Mesendoderm (in vitro differentiated cells): Measurements from ENCODE around the gene TNFRSF18.
A peak's percentile ranks its signal among the peaks of the same experiment; 100 is the strongest.

Experiments
- DNase-seq: peaks from one replicate; pipeline ENCODE4 v3.0.0; 2013
- H2AK5ac ChIP-seq: 2 replicates; pipeline ENCODE4 v1.6.1; 2013; ENCODE audit warnings: low read length, inconsistent platforms
- H2BK120ac ChIP-seq: 2 replicates; pipeline ENCODE4 v1.6.1; 2013; ENCODE audit warnings: low read depth, mild to moderate bottlenecking, low read length, moderate library complexity, mixed read lengths
- H2BK15ac ChIP-seq: replicated peaks from 2 replicates; pipeline ENCODE4 v1.6.1; 2013; ENCODE audit warnings: low read depth, mild to moderate bottlenecking, moderate library complexity
- H2BK5ac ChIP-seq: 2 replicates; pipeline ENCODE4 v1.6.1; 2013; ENCODE audit warnings: low read length, inconsistent platforms
- H3K18ac ChIP-seq: 2 replicates; pipeline ENCODE4 v1.6.1; 2013; ENCODE audit warnings: mild to moderate bottlenecking, low read length, mixed read lengths
- H3K23ac ChIP-seq: one replicate; pipeline ENCODE4 v1.6.1; 2013; ENCODE audit warnings: low read length
- H3K27ac ChIP-seq: 2 replicates; pipeline ENCODE4 v1.5.1; 2013; ENCODE audit warnings: low read depth, mild to moderate bottlenecking, inconsistent platforms, low read length, moderate library complexity
- H3K27me3 ChIP-seq: 2 replicates; pipeline ENCODE4 v1.6.1; 2013; ENCODE audit warnings: low read length, control low read depth, mild to moderate bottlenecking, inconsistent platforms; ENCODE audit not compliant: insufficient read depth, poor library complexity
- H3K36me3 ChIP-seq: 2 replicates; pipeline ENCODE4 v1.6.1; 2013; ENCODE audit warnings: low read length, inconsistent platforms; ENCODE audit not compliant: control insufficient read depth, insufficient read depth
- H3K4ac ChIP-seq: one replicate; pipeline ENCODE4 v1.6.1; 2013; ENCODE audit warnings: low read depth, mild to moderate bottlenecking, low read length, moderate library complexity
- H3K4me1 ChIP-seq: 2 replicates; pipeline ENCODE4 v1.6.1; 2013; ENCODE audit warnings: low read depth, low read length, inconsistent platforms; ENCODE audit not compliant: control insufficient read depth
- H3K4me2 ChIP-seq: 2 replicates; pipeline ENCODE4 v1.6.1; 2013; ENCODE audit warnings: low read length
- H3K4me3 ChIP-seq: 2 replicates; pipeline ENCODE4 v1.5.1; 2013; ENCODE audit warnings: mild to moderate bottlenecking, low read length
- H3K56ac ChIP-seq: one replicate; pipeline ENCODE4 v1.6.1; 2013; ENCODE audit warnings: low read length
- H3K79me1 ChIP-seq: 2 replicates; pipeline ENCODE4 v1.6.1; 2013; ENCODE audit warnings: low read length, inconsistent platforms
- H3K79me2 ChIP-seq: 2 replicates; pipeline ENCODE4 v1.6.1; 2013; ENCODE audit warnings: mild to moderate bottlenecking, low read length; ENCODE audit not compliant: control insufficient read depth, insufficient read depth
- H3K9ac ChIP-seq: 2 replicates; pipeline ENCODE4 v1.6.1; 2013; ENCODE audit warnings: low read length, inconsistent platforms
- H4K5ac ChIP-seq: one replicate; pipeline ENCODE4 v1.6.1; 2013; ENCODE audit warnings: low read length
- H4K8ac ChIP-seq: one replicate; pipeline ENCODE4 v1.6.1; 2013; ENCODE audit warnings: low read depth, mild to moderate bottlenecking, control low read depth, low read length, moderate library complexity
- WGBS: extraction: QIAGEN DNeasy Blood & Tissue Kit; methylation state at CpG from one replicate; pipeline ENCODE4 v1.1.7; 2013; ENCODE audit warnings: low lambda C conversion rate, missing lambda C conversion rate; ENCODE audit not compliant: insufficient coverage; ENCODE audit errors: extremely low coverage; 5-methylcytosine and 5-hydroxymethylcytosine counted together

The TNFRSF18 gene

DNA sequence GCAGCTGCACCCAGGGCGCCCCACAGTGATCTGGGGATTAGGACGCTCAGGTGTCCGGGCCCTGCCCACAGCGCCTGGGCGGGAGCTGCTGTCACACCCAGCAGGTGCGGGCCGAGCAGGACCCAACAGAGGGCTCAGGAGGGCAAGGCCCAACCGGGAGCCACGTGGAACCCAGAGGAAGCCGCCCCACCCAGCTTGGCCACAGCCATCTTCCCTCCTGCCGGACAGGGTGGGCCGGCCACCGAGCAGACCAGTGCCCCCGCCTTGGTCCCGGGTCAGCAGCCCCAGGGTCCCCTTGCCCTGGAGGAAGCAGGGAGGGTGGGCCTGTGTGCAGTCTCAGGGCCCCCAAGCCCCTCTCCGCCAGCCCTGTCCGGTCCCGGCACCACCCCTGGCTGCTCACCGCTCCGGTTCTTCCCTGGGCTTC, 39.0 kb downstream of the TNFRSF18 start:
- no peak overlapping the region for H3K23ac ChIP-seq
- H3K4me1 ChIP-seq: peaks cover 4% of the 10 kb centered on the region
- no CpG with 5 or more reads among the region's 20 CpGs for WGBS
- no peaks in the 10 kb centered on the region for H3K79me1 ChIP-seq
- H4K5ac ChIP-seq: no peak overlapping the region
- no peak overlapping the region for H3K56ac ChIP-seq
- H3K36me3 ChIP-seq: no peaks in the 10 kb centered on the region
- no peak overlapping the region for H3K18ac ChIP-seq
- no peak overlapping the region for H3K27ac ChIP-seq
- no peaks in the 10 kb centered on the region for H3K27me3 ChIP-seq
- H3K4ac ChIP-seq: no peak overlapping the region
- DNase-seq: no peak
- no peak overlapping the region for H3K4me2 ChIP-seq
- no peak overlapping the region for H2BK5ac ChIP-seq
- no peak overlapping the region for H2BK120ac ChIP-seq
- H2AK5ac ChIP-seq: no peak overlapping the region
- H3K9ac ChIP-seq: no peak overlapping the region
- no peak overlapping the region for H4K8ac ChIP-seq
- no peak overlapping the region for H2BK15ac ChIP-seq
- H3K79me2 ChIP-seq: no peaks in the 10 kb centered on the region
- H3K4me3 ChIP-seq: no peak overlapping the region

DNA sequence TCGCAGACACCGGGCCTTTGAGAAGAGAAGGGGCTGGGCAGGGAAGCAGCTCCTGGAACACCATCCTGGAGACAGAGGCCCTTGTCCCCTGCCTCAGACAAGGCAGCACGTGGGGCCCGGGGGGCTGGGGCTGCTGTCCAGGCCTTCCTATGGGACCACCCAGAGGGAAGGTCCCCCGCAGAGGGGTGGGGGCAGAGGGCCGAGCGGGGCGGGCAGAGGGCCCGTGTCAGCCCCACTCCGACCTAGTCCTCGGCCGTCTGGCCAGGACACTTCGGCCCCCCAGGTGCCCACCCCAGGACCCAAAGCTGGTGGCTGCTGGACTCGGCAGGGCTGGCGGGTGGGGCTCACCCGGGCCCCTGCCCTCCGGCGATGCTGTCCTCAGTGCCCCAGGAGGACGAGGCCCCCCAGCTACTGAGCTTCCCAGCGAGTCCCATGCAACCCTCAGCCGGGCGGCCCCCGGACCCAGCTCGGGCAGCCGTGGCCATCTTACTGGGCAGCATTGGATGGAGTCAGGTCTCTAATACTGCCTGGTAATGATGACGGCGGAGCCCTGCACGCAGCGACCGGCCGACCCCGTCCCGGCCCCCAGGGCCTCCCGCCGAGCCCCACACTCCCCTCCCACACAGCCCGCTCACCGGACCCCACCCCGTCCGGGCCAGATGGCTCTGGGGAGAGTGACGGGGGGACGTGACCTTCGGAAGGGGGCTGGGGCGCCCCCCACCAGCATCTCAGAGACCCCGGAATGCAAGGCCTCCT, 39.6 kb downstream of the TNFRSF18 start:
- peaks cover 4% of the 10 kb centered on the region for H3K4me1 ChIP-seq
- no peak overlapping the region for H3K27ac ChIP-seq
- H3K27me3 ChIP-seq: no peaks in the 10 kb centered on the region
- H3K36me3 ChIP-seq: no peaks in the 10 kb centered on the region
- no peak overlapping the region for H3K4ac ChIP-seq
- H3K9ac ChIP-seq: no peak overlapping the region
- no peak overlapping the region for H4K5ac ChIP-seq
- no peak overlapping the region for H2BK5ac ChIP-seq
- no peaks in the 10 kb centered on the region for H3K79me1 ChIP-seq
- no peak overlapping the region for H3K23ac ChIP-seq
- H3K56ac ChIP-seq: no peak overlapping the region
- no peak overlapping the region for H3K4me3 ChIP-seq
- H3K4me2 ChIP-seq: no peak overlapping the region
- no CpG with 5 or more reads among the region's 44 CpGs for WGBS
- DNase-seq: no peak
- no peak overlapping the region for H3K18ac ChIP-seq
- H2AK5ac ChIP-seq: no peak overlapping the region
- H3K79me2 ChIP-seq: no peaks in the 10 kb centered on the region
- H2BK120ac ChIP-seq: no peak overlapping the region
- H2BK15ac ChIP-seq: no peak overlapping the region
- no peak overlapping the region for H4K8ac ChIP-seq

DNA sequence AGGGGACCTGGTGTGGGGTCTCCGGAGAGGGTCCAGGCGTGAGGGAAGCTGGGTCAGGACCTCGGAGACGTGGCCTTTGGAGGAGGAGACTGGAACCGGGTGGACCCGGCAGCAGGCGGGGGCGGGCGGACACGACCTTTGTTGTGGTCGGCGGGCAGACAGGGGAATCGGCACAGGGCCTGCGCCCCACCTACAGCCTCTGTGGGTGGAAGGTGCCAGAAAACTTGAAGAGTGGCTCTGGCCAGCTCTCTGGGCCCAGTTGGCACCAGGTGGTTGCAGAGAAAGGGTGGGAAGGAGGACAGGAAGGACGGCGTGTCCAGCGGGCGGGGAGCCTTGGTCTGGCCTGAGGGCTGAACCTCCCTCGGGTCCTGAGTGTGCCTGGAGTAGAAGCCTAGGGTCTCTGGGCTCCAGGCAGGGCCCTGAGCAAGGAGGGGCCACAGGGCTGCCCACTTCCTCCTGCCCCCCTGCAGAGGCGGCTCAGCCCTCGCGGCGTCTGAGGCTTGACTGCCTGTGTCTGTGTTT, 40.4 kb downstream of the TNFRSF18 start:
- Histone ChIP-seq H2BK5ac (no peak overlapping the region), H3K4me3 (no peak overlapping the region), H3K18ac (no peak overlapping the region), H3K23ac (no peak overlapping the region), H3K56ac (no peak overlapping the region), H3K79me1 (no peaks in the 10 kb centered on the region), H3K9ac (no peak overlapping the region), H3K4me1 (peaks cover 4% of the 10 kb centered on the region), H2AK5ac (no peak overlapping the region), H3K4ac (no peak overlapping the region), H3K36me3 (no peaks in the 10 kb centered on the region), H4K8ac (no peak overlapping the region), H3K79me2 (no peaks in the 10 kb centered on the region), H3K27me3 (no peaks in the 10 kb centered on the region), H2BK15ac (no peak overlapping the region), H4K5ac (no peak overlapping the region), H3K27ac (no peak overlapping the region), H2BK120ac (no peak overlapping the region), H3K4me2 (no peak overlapping the region)
- WGBS: no CpG with 5 or more reads among the region's 23 CpGs
- DNase-seq: no peak

DNA sequence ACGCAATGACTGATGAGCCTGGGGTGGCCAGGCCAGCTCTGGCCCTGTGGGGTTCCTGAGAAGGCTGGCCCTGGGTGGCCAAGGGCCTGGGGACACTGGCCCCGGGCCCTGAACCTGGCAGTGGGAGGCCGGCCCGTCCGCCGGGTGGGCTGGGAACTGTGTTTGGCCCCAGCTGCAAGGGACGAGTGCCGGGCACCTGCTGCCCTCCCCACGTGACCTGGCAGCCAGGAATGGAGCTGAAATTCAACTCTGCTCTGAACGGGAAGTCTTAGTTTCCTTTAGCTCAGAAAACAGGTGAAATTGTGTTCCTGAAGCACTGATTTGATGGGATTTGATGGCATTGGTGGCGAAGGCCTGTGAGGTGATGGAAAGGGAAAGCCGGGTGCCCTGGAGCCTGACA, 40.9 kb downstream of the TNFRSF18 start:
- H2AK5ac ChIP-seq: no peak overlapping the region
- H3K27ac ChIP-seq: no peak overlapping the region
- no peak overlapping the region for H4K8ac ChIP-seq
- H3K9ac ChIP-seq: no peak overlapping the region
- WGBS: no CpG with 5 or more reads among the region's 12 CpGs
- no peak overlapping the region for H3K18ac ChIP-seq
- no peak for DNase-seq
- H3K27me3 ChIP-seq: no peaks in the 10 kb centered on the region
- peaks cover 4% of the 10 kb centered on the region for H3K4me1 ChIP-seq
- H2BK120ac ChIP-seq: no peak overlapping the region
- no peak overlapping the region for H2BK15ac ChIP-seq
- H3K79me1 ChIP-seq: no peaks in the 10 kb centered on the region
- H3K4ac ChIP-seq: no peak overlapping the region
- no peaks in the 10 kb centered on the region for H3K79me2 ChIP-seq
- no peak overlapping the region for H2BK5ac ChIP-seq
- H4K5ac ChIP-seq: no peak overlapping the region
- H3K56ac ChIP-seq: no peak overlapping the region
- H3K36me3 ChIP-seq: no peaks in the 10 kb centered on the region
- H3K4me3 ChIP-seq: no peak overlapping the region
- H3K23ac ChIP-seq: no peak overlapping the region
- no peak overlapping the region for H3K4me2 ChIP-seq

DNA sequence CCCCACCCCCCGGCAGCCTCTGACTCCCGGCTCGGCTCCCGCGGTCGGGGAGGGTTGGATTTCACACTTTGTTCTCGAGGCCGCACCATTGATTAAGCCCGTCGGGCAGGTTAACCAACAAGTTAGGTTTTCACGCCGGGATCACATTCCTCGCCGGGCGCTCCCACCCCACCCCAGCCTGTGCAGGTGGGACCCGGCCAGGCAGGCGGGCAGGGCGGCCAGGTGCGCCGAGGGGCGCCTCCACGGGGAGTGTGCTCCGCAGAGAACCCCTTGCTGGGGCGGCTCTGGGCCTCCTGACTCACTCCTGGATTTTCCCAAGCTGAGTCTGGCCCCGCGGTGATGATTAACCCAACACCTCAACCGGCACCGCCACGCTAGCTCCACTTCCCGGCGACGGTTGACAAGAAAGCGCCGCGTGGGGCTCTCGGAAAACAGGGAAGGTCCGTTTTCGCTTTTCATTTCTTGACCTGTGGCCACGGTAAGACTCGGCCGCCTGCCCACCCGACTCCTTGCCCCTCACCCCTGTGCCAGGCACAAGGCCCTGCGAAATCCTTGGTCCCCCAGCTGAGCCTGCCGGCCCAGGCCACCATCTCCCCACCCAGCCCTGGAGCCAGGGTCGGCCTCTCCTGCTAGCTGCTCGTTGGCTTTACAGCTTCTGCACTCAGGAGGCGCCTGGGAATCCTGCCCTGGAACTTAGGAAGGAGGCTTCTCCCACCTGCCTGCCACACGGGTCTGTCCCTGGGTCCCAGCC, 41.5 kb downstream of the TNFRSF18 start:
- DNase-seq: peak; percentile 53
- H2BK15ac ChIP-seq: no peak overlapping the region
- H2BK5ac ChIP-seq: no peak overlapping the region
- H3K79me2 ChIP-seq: no peaks in the 10 kb centered on the region
- no peaks in the 10 kb centered on the region for H3K36me3 ChIP-seq
- H4K5ac ChIP-seq: no peak overlapping the region
- H2AK5ac ChIP-seq: no peak overlapping the region
- H3K4ac ChIP-seq: no peak overlapping the region
- no CpG with 5 or more reads among the region's 48 CpGs for WGBS
- peak overlapping the region; percentile 53 for H3K9ac ChIP-seq
- no peak overlapping the region for H3K4me2 ChIP-seq
- peaks cover 4% of the 10 kb centered on the region for H3K4me1 ChIP-seq
- H3K79me1 ChIP-seq: no peaks in the 10 kb centered on the region
- no peak overlapping the region for H3K27ac ChIP-seq
- no peak overlapping the region for H3K23ac ChIP-seq
- H3K56ac ChIP-seq: peak overlapping the region; percentile 86
- H3K27me3 ChIP-seq: no peaks in the 10 kb centered on the region
- H3K18ac ChIP-seq: peak overlapping the region; percentile 24
- H4K8ac ChIP-seq: no peak overlapping the region
- no peak overlapping the region for H2BK120ac ChIP-seq
- no peak overlapping the region for H3K4me3 ChIP-seq
